Erythroblast (primary cell): ENCODE data around the gene BHLHA9.
"Not testable (repeated sequence)": the region's sequence is repeated elsewhere in the genome, so short reads cannot be mapped to it uniquely, and the experiment has no call there.

Experiments
- DNase-seq, 2 experiments: peaks; one replicate each; lab custom pipeline; 2025; lab: John Stamatoyannopoulos, UW
- GATA1 ChIP-seq: IDR thresholded peaks from 2 replicates; pipeline ENCODE4 v1.6.1; 2011; ENCODE audit warnings: low read depth, mild to moderate bottlenecking, control low read depth, low read length, moderate library complexity
- POLR2A ChIP-seq: IDR thresholded peaks from 2 replicates; pipeline ENCODE4 v1.6.1; 2011; ENCODE audit warnings: mild to moderate bottlenecking, low read length

Gene BHLHA9

DNA sequence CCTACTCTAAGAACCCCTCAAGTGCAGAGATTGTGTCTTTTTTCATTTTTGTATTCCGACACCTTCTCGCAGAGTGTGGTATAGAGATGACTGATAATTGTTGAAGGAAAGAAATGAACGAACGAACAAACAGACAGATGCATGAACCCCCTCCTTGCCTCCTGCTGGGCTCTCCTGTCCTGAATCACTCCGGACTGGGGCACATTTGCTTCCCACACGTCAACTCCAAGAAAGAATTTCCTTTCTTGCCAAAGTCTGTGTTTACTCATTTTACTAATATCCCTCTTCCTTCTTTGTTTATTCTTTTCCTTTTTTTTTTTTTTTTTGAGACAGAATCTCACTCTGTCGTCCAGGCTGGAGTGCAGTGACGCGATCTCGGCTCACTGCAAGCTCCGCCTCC, 37.5 kb upstream of the BHLHA9 start:
- no peak for DNase-seq
- no peak for TF ChIP-seq GATA1
- TF ChIP-seq POLR2A = no peak

DNA sequence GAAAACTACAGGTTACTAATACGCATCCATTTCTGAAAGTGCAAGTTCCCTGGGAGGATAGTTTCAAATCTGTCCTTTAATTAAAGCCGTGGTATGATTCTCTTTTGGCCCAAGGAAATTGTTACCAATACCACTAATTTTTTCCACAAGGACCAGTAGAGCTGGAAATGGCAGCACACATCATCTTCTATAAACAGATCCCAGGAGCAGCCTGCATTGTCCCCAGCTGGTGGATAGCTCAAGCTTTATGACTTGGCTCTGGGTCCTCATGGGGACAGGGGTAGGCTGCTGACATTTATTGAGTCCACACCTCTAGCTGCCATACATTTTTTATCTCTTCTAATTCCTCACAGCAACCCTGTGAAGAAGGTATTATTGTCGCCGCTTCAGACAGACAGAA, 35.8 kb upstream of the BHLHA9 start:
- DNase-seq = no peak
- TF ChIP-seq GATA1 = no peak

DNA sequence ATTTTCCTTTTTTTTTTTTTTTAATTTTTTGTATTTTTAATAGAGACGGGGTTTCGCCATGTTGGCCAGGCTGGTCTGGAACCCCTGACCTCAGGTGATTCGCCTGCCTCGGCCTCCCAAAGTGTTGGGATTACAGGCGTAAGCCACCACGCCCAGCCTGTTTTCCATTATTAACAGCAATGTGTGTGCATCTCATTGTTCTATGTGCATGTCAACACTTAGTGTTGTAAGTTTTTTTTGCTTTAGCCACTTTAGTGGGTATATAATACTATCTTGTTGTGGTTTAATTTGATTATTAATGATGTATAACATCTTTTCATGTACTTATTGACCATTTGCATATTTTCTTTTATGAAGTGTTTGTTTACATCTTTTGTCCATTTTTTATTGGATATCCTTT, 32.8 kb upstream of the BHLHA9 start:
- no peak for DNase-seq
- TF ChIP-seq GATA1 = no peak
- TF ChIP-seq POLR2A = no peak

DNA sequence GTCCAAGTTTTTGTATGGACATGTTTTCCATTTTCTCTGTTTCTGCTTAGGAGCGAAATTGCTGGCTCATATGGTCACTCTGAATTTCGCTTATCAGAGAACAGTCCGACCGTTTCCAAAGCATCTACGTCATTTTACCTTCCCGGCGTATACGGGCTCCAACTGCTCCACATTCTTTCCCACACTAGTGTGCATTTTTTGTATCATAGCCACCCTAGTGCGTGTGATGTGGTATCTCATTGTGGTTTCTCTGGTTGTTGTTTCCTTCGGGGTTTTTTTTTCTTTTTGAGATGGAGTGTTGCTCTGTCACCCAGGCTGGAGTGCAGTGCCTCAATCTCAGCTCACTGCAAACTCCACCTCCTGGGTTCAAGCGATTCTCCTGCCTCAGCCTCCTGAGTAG, 31.0 kb upstream of the BHLHA9 start:
- DNase-seq = no peak
- TF ChIP-seq POLR2A (no peak), GATA1 (no peak)

DNA sequence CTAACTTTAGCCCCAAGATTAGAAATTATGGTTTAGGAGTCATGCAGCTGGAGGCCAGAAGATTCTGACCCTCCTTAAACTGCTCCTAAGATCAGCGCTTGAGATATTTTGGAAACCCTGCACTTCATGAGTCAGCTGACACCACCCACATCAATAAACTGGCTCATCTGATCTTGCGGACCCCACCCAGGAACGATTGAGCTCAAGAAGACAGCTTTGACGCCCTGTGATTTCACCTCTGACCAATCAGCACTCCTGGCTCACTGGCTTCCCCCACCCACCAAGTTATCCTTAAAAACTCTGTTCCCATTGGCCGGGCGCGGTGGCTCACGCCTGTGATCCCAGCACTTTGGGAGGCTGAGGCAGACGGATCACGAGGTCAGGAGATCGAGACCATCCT, 29.8 kb upstream of the BHLHA9 start:
- DNase-seq = not testable (repeated sequence)

DNA sequence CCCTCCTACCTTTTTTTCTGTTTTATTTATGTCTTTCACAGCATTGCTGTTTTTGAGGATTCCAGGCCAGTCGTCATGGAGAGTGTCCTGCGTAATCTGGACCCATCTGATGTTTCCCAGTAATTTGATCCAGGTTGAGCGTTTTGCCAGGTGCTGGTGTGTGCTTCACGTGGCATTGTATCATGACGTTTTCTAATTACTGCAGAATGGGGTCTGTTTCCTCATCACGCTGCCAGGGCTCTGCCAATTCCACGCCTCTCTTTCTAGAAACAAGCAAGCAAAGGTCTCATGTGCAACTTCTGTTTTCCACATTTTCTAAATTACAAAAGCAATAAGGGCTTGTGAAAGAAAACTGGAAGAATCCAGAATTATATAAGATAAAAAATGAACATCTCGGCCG, 28.3 kb upstream of the BHLHA9 start:
- DNase-seq = no peak
- no peak for TF ChIP-seq GATA1

DNA sequence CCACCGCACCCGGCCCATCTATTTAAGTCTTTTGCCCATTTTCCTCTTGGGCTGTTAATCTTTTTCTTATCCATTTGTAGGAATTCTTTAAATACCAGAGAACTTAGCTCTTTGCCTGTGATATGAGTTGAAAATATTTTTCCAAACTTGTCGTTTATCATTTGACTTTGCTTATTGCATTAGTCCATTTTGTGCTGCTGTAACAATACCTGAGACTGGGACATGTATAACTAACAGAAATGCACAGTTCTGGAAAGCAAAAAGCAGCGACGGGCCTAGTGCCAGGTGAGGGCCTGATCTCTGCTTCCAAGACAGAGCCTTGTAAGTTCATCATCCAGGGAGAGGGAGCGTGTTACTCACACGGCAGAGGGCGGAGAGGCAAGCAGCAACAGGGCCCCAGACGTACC, 25.6 kb upstream of the BHLHA9 start:
- TF ChIP-seq GATA1 = no peak
- TF ChIP-seq POLR2A = no peak
- DNase-seq = no peak

DNA sequence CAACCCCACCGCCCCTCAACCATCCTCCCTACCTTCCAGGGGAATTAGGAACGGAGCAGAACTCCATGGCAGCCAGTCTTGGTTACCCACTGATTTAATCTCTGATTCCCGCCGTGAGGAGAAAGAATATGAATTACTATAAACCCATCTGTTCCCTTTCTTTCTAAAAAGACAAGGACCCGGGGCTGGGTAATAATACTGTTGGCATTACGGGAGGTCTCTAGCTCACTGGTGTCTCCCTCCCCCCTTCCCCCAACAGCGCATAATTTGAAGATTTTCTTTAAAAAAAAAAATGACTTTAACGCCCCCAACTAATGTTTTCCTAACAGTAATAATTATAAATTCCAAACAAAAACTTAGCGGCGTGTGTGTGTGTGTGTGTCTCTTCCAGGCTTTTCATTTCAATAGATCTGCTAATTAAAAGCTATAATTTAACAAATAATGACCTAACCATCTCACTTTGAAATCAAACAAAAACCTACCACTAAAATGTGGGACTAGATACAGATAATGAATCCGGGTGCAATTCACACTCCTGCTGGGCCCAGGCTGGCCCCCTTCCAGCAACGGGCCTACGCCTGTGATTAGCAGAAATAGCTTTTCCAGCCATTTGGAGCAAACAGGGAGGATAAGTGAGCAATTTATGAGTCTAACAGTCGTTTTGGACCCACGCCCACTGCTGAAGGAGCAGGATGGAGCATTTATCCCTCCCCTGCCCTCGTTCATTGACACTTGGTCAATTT, 18.2 kb upstream of the BHLHA9 start:
- DNase-seq = no peak
- TF ChIP-seq GATA1 (no peak), POLR2A (no peak)

DNA sequence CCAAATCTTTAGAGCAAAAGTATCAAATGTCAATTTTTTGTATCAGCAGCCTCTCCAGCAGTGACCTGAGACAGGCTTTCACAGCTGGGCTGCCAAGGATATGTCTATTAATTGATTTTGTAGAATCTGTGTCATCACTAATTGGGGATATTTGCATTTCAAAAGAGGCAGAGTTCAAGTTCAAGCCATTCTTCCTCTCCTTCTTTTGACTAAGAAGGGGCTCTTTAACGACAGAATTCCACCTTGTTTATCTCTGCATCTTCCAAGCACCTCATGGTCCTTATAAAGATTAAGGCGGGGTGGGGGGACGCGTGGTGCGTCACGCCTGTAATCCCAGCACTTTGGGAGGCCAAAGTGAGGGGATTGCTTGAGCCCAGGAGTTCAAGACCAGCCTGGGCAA, 15.2 kb upstream of the BHLHA9 start:
- TF ChIP-seq GATA1 (no peak), POLR2A (no peak)
- DNase-seq = no peak

DNA sequence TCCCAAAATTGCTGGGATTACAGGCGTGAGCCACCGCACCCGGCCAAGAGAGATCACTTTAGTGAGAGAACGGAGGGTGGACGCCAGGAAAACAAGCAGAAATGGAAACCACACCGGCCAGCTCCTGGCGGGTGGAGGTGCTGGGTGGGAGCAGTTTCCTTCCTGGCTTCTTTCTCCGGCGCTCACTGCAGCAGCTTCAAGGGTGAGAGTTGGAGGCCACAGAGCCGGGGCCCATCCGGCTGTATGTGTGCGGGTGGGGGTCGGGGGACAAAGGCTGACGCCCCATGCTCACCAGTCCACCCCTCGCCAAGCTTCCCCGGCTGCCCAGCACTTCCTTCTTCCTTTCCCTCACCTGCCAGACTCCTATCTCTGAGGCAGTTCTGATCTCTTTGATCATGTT, 13.5 kb upstream of the BHLHA9 start:
- DNase-seq = no peak
- no peak for TF ChIP-seq POLR2A
- TF ChIP-seq GATA1 = no peak

DNA sequence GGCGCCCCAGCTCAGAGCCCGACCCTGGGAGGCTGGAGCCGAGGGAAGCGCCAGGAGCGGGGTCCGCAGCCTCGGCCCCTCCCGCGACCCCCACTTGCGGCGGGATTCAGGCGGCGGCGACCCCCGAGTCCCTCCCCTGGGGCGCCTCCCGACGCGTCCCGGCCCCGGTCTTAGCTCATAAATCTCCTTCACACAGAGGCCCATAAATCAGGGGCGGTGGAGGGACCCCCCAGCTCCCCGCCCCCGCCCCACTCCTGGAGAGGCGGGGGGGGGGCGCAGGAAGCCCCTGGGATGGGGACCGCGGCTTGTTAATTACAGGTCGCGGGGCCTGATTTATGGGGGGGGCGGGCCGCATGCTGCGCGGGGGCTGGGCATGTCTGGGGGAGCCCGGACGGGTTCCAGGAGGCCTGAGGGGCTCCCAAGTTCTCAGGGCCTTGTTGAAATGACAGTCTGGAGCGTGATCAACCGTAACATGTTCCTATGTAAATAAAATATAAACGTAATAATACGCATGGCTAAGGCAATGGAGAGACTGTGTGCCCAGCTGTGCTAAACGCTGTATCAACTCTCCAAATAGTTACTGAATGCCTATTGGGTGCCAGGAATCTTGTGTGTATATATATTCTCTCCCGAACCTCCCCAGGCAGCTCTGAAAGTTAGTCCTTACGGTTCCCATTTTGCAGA, 10.0 kb upstream of the BHLHA9 start:
- DNase-seq = no peak
- no peak for TF ChIP-seq GATA1
- TF ChIP-seq POLR2A = no peak

DNA sequence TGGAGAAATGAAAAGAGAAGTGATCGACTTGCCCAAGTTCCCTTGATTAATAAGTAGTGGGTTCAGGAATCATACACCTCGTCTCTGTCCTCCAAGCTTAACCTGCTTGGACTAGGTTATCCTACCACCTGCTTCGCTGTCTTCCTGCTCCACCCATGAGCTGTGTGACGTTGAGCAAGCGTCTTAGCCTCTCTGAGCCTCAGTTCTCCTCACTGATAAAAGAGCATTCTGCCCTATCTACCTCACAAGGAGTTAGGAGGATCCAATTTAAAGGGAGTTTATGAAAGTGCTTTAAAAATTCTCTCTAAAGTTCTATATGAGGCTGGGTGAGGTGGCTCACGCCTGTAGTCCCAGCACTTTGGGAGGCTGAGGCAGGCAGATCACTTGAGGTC, 9.5 kb upstream of the BHLHA9 start:
- no peak for TF ChIP-seq GATA1
- TF ChIP-seq POLR2A = no peak
- DNase-seq = no peak

DNA sequence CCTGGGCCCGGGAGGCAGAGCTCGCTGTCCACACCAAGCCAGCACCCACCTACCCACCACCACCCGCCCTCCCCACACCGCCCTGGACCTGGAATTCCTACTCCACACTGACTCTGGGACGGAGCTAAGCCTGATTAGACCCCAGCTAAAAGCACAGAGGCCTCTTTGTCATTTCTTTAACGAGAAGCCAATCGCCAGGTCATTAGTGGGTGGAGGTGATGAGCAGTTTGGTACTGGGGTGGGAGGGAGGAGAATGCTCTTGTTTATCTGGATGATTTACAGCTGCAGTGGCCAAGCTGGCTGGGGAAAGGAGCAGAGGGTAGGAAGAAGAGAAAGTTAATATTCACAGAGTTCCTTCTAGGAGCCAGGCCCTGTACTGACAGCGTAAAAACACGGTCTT, 6.0 kb upstream of the BHLHA9 start:
- TF ChIP-seq POLR2A (no peak), GATA1 (no peak)
- no peak for DNase-seq

DNA sequence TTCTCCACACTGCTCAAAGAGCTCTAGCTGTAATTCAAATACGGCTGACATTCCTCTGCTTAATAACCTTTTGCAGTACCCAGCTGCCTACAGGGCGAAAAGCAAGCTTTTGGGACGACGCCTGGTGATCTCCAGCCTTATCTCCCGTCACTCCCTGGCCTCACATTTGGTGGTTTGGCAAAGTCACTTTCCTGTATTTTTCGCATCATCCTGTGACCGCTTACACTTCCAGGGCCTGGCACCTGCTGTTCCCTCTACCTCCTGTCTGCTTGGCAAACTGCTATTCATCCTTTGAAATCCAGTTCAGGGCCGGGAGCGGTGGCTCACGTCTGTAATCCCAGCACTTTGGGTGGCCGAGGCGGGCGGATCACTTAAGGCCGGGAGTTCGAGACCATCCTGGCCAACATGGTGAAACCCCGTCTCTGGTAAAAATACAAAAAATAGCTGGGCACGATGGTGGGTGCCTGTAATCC, 2.7 kb upstream of the BHLHA9 start:
- TF ChIP-seq GATA1 (no peak), POLR2A (no peak)
- DNase-seq = no peak

DNA sequence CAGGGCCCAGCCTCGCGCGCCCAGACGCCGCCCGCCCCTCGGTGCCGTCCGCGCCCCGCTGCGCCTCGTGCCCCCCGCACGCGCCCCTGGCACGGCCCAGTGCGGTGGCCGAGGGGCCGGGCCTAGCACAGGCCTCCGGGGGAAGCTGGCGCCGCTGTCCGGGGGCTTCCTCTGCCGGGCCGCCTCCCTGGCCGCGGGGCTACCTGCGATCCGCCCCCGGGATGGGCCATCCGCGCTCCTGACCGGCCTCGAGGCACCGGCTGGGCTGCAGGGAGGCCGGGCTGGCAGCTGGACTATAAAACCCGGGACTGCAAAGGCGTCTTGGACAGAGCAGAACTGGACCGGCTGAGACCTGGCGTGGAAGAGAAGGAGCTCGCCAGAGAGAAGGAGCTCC, 783 bp downstream of the BHLHA9 start:
- TF ChIP-seq GATA1 = no peak
- no peak for DNase-seq
